Stimulated activated CD4-positive, alpha-beta T cell treated with anti-CD3 and anti-CD28 coated beads, Interleukin-2, amount 100 ng/mL, for 4 hours (primary cell): ENCODE results near the gene AOC2.
"Not testable (repeated sequence)": the region's sequence is repeated elsewhere in the genome, so short reads cannot be mapped to it uniquely, and the experiment has no call there.

Experiments used
- DNase-seq: peaks from one replicate; pipeline ENCODE4 v3.0.0-alpha.2; 2020; ENCODE audit warnings: low read depth

Gene AOC2

GRCh38 chr17:42855048-42855596, 10.7 kb downstream of the AOC2 start:
- DNase-seq, result no peak

GRCh38 chr17:42856093-42856492, 11.7 kb downstream of the AOC2 start:
- not testable (repeated sequence) for DNase-seq

- DNase-seq, result not testable (repeated sequence)
Observed at GRCh38 chr17:42856516-42856915, 12.1 kb downstream of the AOC2 start.

GRCh38 chr17:42857389-42857788, 13.0 kb downstream of the AOC2 start:
- no peak for DNase-seq

GRCh38 chr17:42865638-42866094, 21.3 kb downstream of the AOC2 start:
- DNase-seq, result no peak

GRCh38 chr17:42866216-42866615, 21.8 kb downstream of the AOC2 start:
- DNase-seq, result no peak

GRCh38 chr17:42866631-42867575, 22.5 kb downstream of the AOC2 start:
- DNase-seq, result no peak

- DNase-seq, result not testable (repeated sequence)
Observed at GRCh38 chr17:42867694-42868261, 23.4 kb downstream of the AOC2 start.

GRCh38 chr17:42868338-42868737, 24.0 kb downstream of the AOC2 start:
- no peak for DNase-seq

- no peak for DNase-seq
Observed at GRCh38 chr17:42871647-42872046, 27.3 kb downstream of the AOC2 start.

- DNase-seq, result no peak
Observed at GRCh38 chr17:42872251-42872965, 28.0 kb downstream of the AOC2 start.

GRCh38 chr17:42873315-42873714, 28.9 kb downstream of the AOC2 start:
- no peak for DNase-seq

GRCh38 chr17:42873932-42874695, 29.7 kb downstream of the AOC2 start:
- DNase-seq, result not testable (repeated sequence)

GRCh38 chr17:42877037-42877436, 32.7 kb downstream of the AOC2 start:
- DNase-seq, result no peak

- no peak for DNase-seq
Observed at GRCh38 chr17:42878123-42878880, 33.9 kb downstream of the AOC2 start.

GRCh38 chr17:42878924-42879595, 34.7 kb downstream of the AOC2 start:
- no peak for DNase-seq

GRCh38 chr17:42879596-42879985, 35.2 kb downstream of the AOC2 start:
- DNase-seq, result no peak

GRCh38 chr17:42880776-42881310, 36.5 kb downstream of the AOC2 start:
- DNase-seq, result no peak

- not testable (repeated sequence) for DNase-seq
Observed at GRCh38 chr17:42881706-42882105, 37.3 kb downstream of the AOC2 start.

GRCh38 chr17:42882166-42882565, 37.8 kb downstream of the AOC2 start:
- DNase-seq, result no peak
